Lower leg skin (tissue), 4 donors: ENCODE data around the gene PLAGL2. TPM values are rescaled to one million over a fixed set of nuclear protein-coding genes. Genes with fewer than 3 reads are reported as not detected.
"Not testable (repeated sequence)": the region's sequence is repeated elsewhere in the genome, so short reads cannot be mapped to it uniquely, and the experiment has no call there.

ENCODE experiments used
- DNase-seq, 2 donors: peaks; one replicate each; pipeline ENCODE4 v3.0.0-alpha.2; 2019; ENCODE audit warnings: low spot score in 2 of 2
- H3K4me3 ChIP-seq: fragments of 200-600 bp; sonication (generic); 2 replicates; pipeline ENCODE4 v1.5.1; 2017; ENCODE audit warnings: mild to moderate bottlenecking, low read depth; ENCODE audit not compliant: poor library complexity, severe bottlenecking
- POLR2A ChIP-seq, 2 donors: fragments of 450-650 bp; IDR thresholded peaks; one replicate each; pipeline ENCODE4 v1.6.1; 2016 to 2017; ENCODE audit warnings: antibody characterized with exemption in 2 of 2, mild to moderate bottlenecking in 1 of 2, moderate library complexity in 1 of 2
- WGBS, 2 donors: methylation state at CpG; one replicate each; pipeline ENCODE4 v1.1.5; 2018; 5-methylcytosine and 5-hydroxymethylcytosine counted together
- intact Hi-C: fragments of 100-400 bp; cut with DNase I; formaldehyde crosslinking; loops from one replicate; pipeline ENCODE4 v1.15.0; 2023; ENCODE audit warnings: low total_unique reads
- total RNA-seq, 4 donors: library from RNA; depleted of rRNA; stranded (reverse); fragments of >200 nt; gene quantifications; one replicate each; pipeline ENCODE4 v1.1.0, GENCODE V29; 2016
- TF ChIP-seq, protein P1 (sequence below), 3 donors: fragments of 450-650 bp; IDR thresholded peaks; one replicate each; pipeline ENCODE4 v1.5.1; 2016; ENCODE audit warnings: antibody characterized with exemption in 3 of 3, mild to moderate bottlenecking in 3 of 3, moderate library complexity in 2 of 3

Gene PLAGL2
- total RNA-seq, 4 donors from 2014 or later: 10.5 to 12.1 (median 11.7) TPM

DNA sequence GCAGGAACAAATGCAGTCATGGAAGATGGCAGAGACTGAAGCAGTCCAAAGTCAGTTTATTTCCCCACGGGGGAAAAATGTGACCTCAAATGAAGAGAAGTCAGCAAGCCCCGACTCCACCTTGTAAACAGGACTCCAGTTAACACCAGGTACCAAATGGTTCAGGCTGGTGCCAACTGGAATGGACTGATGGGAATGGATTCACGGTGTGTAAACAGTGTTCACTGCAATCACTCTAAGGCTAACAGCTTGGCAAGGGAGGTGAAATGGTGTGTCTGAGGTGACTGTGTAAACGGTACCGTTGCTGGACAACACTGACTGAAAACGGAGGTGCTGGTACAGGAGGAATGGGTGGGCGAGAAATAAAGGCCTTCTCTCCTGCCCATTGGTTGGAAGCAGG lies 12.0 kb downstream of the PLAGL2 start:
- 72 to 81% methylated on average over 7 of the region's 7 CpGs for WGBS, 2 donors
- intact Hi-C loops: loop anchor here (10.0 kb wide), 1 partner anchor 81 kb away; no protein-coding TSS in a partner anchor
- H3K4me3 ChIP-seq: no peak overlapping the region
- no peak for TF ChIP-seq POLR2A (IDR thresholded peaks at IDR 0.05)
- TF ChIP-seq, protein P1, sequence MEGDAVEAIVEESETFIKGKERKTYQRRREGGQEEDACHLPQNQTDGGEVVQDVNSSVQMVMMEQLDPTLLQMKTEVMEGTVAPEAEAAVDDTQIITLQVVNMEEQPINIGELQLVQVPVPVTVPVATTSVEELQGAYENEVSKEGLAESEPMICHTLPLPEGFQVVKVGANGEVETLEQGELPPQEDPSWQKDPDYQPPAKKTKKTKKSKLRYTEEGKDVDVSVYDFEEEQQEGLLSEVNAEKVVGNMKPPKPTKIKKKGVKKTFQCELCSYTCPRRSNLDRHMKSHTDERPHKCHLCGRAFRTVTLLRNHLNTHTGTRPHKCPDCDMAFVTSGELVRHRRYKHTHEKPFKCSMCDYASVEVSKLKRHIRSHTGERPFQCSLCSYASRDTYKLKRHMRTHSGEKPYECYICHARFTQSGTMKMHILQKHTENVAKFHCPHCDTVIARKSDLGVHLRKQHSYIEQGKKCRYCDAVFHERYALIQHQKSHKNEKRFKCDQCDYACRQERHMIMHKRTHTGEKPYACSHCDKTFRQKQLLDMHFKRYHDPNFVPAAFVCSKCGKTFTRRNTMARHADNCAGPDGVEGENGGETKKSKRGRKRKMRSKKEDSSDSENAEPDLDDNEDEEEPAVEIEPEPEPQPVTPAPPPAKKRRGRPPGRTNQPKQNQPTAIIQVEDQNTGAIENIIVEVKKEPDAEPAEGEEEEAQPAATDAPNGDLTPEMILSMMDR (IDR thresholded peaks at IDR 0.05): no peak
- DNase-seq: no peak

DNA sequence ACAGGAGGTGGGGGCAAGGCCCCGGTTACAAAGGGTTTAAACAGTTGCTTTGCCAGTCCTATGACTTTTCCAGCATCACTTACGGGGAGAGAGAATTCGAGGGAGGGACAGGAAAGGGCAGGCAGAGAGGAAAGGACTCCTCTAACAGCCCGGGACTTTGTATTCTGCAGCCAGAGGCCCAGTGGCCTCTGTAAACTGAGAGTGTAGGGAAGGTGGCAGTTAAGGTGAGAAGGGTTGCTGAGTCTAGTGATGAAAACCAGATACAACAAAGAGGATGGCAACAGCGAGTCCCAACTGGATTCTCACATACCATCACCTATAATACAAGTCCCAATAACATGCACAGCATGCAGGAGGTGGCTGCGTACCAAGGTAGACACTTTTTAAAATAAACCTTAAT lies 13.5 kb downstream of the PLAGL2 start:
- TF ChIP-seq POLR2A (IDR thresholded peaks at IDR 0.05): no peak
- TF ChIP-seq, protein P1 (IDR thresholded peaks at IDR 0.05): no peak
- H3K4me3 ChIP-seq: no peak overlapping the region
- WGBS, 2 donors: 41 to 51% methylated on average over 6 of the region's 6 CpGs
- intact Hi-C loops: loop anchor here (10.0 kb wide), 1 partner anchor 79 kb away; no protein-coding TSS in a partner anchor
- DNase-seq: no peak

DNA sequence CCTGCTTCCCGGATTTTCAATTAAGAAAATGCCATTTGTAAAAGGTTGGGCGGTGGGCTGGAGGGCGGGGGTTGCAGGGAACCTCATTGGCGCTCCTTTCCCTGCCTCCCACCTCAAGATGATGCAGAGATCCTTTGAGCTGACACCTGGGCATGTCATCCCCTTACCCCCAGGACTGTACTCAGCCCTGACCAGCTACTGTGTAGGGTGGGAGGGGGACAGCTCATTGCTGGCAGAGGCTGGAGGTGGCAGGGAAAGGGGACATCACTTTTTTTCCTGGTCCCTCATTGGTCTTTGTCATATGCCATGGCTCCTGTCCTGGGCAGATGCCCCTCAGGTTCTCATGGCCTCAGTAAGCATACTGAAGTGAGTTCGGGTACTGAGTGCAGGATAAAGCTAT lies 14.2 kb downstream of the PLAGL2 start:
- intact Hi-C loops: loop anchor here (10.0 kb wide), 1 partner anchor 79 kb away; no protein-coding TSS in a partner anchor
- H3K4me3 ChIP-seq, DNase-seq: not testable (repeated sequence)
- 89 to 91% methylated on average over 5 of the region's 5 CpGs for WGBS, 2 donors

DNA sequence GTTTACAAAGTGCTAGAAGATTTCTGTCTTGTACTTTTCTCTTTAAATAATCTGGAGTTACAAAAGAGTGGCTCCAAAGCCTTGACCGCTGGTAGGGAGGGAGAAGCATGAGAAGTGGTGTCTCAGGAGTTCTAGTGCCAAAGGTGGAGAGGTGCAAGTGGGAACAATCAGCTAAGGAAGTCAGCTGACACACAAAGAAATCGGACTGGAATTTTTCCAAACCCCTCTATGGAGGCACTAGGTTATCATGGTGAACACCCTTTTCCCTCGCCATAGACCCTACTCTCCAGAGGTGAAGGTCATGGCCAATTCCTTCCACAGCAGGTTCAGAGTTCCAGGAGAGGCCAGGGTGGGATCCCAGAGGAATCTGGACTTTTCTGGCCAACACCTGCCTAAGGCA lies 14.8 kb downstream of the PLAGL2 start:
- 58 to 73% methylated on average over 3 of the region's 3 CpGs for WGBS, 2 donors
- intact Hi-C loops: loop anchor here (10.0 kb wide), 1 partner anchor 78 kb away; no protein-coding TSS in a partner anchor
- no peak for DNase-seq
- no peak overlapping the region for H3K4me3 ChIP-seq
- no peak for TF ChIP-seq POLR2A (IDR thresholded peaks at IDR 0.05)
- TF ChIP-seq, protein P1 (IDR thresholded peaks at IDR 0.05): no peak

DNA sequence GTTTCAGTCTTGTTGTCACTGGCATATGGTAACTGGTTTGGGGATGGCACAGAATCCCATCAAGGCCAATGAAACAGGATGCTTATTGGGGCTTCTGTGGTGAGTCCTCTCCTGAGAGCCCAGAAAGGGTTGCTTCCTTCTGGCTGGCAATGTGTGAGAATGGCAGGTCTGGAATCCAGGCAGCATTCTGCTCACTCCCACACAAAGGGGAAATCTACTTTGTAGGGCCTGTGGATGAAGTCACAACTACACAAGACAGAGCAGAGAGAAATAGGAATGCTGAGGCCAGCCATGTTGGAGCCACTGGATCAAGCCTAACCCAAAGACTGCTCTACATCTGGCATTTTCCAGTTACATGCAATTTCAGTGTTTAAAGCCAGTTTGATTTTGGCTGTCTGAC lies 15.7 kb downstream of the PLAGL2 start:
- DNase-seq: no peak
- H3K4me3 ChIP-seq: no peak overlapping the region
- intact Hi-C loops: loop anchor here (10.0 kb wide), 1 partner anchor 77 kb away; no protein-coding TSS in a partner anchor
- TF ChIP-seq POLR2A (IDR thresholded peaks at IDR 0.05): no peak

DNA sequence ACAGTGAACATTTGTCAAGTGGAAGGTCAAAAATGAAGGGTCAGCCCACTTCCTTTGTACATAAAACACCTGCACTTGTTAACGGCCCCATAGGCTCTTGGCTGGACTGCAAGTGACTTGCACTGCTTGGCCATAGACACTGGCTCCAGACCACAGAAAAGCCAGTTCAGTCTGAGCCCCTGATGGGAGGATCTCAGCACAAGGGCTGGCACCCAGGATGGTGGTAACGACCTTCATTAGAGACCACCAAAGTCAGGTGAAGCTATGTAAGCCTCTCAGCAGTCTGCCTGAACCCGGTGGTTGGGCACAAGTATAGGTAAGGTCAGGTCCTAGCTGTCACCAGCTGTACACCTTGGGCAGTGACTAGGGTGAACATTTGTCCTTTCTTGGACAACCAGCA lies 16.1 kb downstream of the PLAGL2 start:
- intact Hi-C loops: loop anchor here (10.0 kb wide), 1 partner anchor 77 kb away; no protein-coding TSS in a partner anchor
- no peak overlapping the region for H3K4me3 ChIP-seq
- 90 to 97% methylated on average over 3 of the region's 3 CpGs for WGBS, 2 donors
- DNase-seq: no peak
- TF ChIP-seq, protein P1 (IDR thresholded peaks at IDR 0.05): no peak
- TF ChIP-seq POLR2A (IDR thresholded peaks at IDR 0.05): no peak
